ENCODE results near the gene KBTBD13.
"Not testable (repeated sequence)": the region's sequence is repeated elsewhere in the genome, so short reads cannot be mapped to it uniquely, and the experiment has no call there.

Gene KBTBD13

GRCh38 chr15:65069179-65069578, 7.4 kb upstream of the KBTBD13 start:
- no peak for TF ChIP-seq POLR2A (IDR thresholded peaks at IDR 0.05; ENCODE audit: low read length)
- no peak for TF ChIP-seq GATA1 (IDR thresholded peaks at IDR 0.05; ENCODE audit: low read depth, low read length)
- DNase-seq, result no peak

- no peak for DNase-seq
- TF ChIP-seq POLR2A (IDR thresholded peaks at IDR 0.05; ENCODE audit: low read length), result no peak
- TF ChIP-seq GATA1 (IDR thresholded peaks at IDR 0.05; ENCODE audit: low read depth, low read length), result no peak
Measured at GRCh38 chr15:65069779-65070546, 6.6 kb upstream of the KBTBD13 start.

GRCh38 chr15:65071381-65071811, 5.2 kb upstream of the KBTBD13 start:
- no peak for DNase-seq
- TF ChIP-seq GATA1 (IDR thresholded peaks at IDR 0.05; ENCODE audit: low read depth, low read length) (no peak), POLR2A (IDR thresholded peaks at IDR 0.05; ENCODE audit: low read length) (no peak)

- no peak for TF ChIP-seq POLR2A (IDR thresholded peaks at IDR 0.05; ENCODE audit: low read length)
- TF ChIP-seq GATA1 (IDR thresholded peaks at IDR 0.05; ENCODE audit: low read depth, low read length), result no peak
- no peak for DNase-seq
Measured at GRCh38 chr15:65072027-65072426, 4.5 kb upstream of the KBTBD13 start.

GRCh38 chr15:65072617-65073016, 3.9 kb upstream of the KBTBD13 start:
- no peak for DNase-seq
- no peak for TF ChIP-seq GATA1 (IDR thresholded peaks at IDR 0.05; ENCODE audit: low read depth, low read length)
- no peak for TF ChIP-seq POLR2A (IDR thresholded peaks at IDR 0.05; ENCODE audit: low read length)

- DNase-seq, result not testable (repeated sequence)
Measured at GRCh38 chr15:65074946-65075345, 1.6 kb upstream of the KBTBD13 start.

GRCh38 chr15:65075607-65076395, 745 bp upstream of the KBTBD13 start:
- DNase-seq, result not testable (repeated sequence)

- DNase-seq, result no peak
Measured at GRCh38 chr15:65077291-65077980, 890 bp downstream of the KBTBD13 start.

GRCh38 chr15:65077981-65078352, 1.4 kb downstream of the KBTBD13 start:
- no peak for TF ChIP-seq GATA1 (IDR thresholded peaks at IDR 0.05; ENCODE audit: low read depth, low read length)
- no peak for TF ChIP-seq POLR2A (IDR thresholded peaks at IDR 0.05; ENCODE audit: low read length)
- peak; percentile 55 for DNase-seq

More at GRCh38 chr15:65077291-65077980, 890 bp downstream of the KBTBD13 start:
- no peak for TF ChIP-seq GATA1 (IDR thresholded peaks at IDR 0.05; ENCODE audit: low read depth, low read length)
- no peak for TF ChIP-seq POLR2A (IDR thresholded peaks at IDR 0.05; ENCODE audit: low read length)

GRCh38 chr15:65079580-65079979, 3.0 kb downstream of the KBTBD13 start:
- no peak for TF ChIP-seq GATA1 (IDR thresholded peaks at IDR 0.05; ENCODE audit: low read depth, low read length)
- TF ChIP-seq POLR2A (IDR thresholded peaks at IDR 0.05; ENCODE audit: low read length), result no peak
- no peak for DNase-seq

GRCh38 chr15:65081270-65081669, 4.7 kb downstream of the KBTBD13 start:
- no peak for TF ChIP-seq GATA1 (IDR thresholded peaks at IDR 0.05; ENCODE audit: low read depth, low read length)
- TF ChIP-seq POLR2A (IDR thresholded peaks at IDR 0.05; ENCODE audit: low read length), result no peak
- no peak for DNase-seq

GRCh38 chr15:65081758-65082157, 5.2 kb downstream of the KBTBD13 start:
- no peak for DNase-seq
- TF ChIP-seq POLR2A (IDR thresholded peaks at IDR 0.05; ENCODE audit: low read length) (no peak), GATA1 (IDR thresholded peaks at IDR 0.05; ENCODE audit: low read depth, low read length) (no peak)

GRCh38 chr15:65082303-65082953, 5.9 kb downstream of the KBTBD13 start:
- no peak for TF ChIP-seq POLR2A (IDR thresholded peaks at IDR 0.05; ENCODE audit: low read length)
- TF ChIP-seq GATA1 (IDR thresholded peaks at IDR 0.05; ENCODE audit: low read depth, low read length), result no peak
- no peak for DNase-seq

- TF ChIP-seq GATA1 (IDR thresholded peaks at IDR 0.05; ENCODE audit: low read depth, low read length), result no peak
- TF ChIP-seq POLR2A (IDR thresholded peaks at IDR 0.05; ENCODE audit: low read length), result no peak
- no peak for DNase-seq
Measured at GRCh38 chr15:65083262-65083701, 6.7 kb downstream of the KBTBD13 start.
